Keratinocyte (primary cell): ENCODE results near the gene SAFB. TPM values are rescaled to one million over a fixed set of nuclear protein-coding genes. Genes with fewer than 3 reads are reported as not detected.

Source experiments
- DNase-seq: peaks from one replicate; pipeline ENCODE4 v3.0.0-alpha.2; 2011; ENCODE audit warnings: low read depth, missing footprints, low spot score
- FAIRE-seq: peaks from 2 replicates; lab custom pipeline; 2011; peaks lifted over from hg19 to GRCh38; lab: Jason Lieb, UNC
- H2AFZ ChIP-seq: 2 replicates; pipeline ENCODE4 v1.6.0; 2012; ENCODE audit warnings: low read length, control low read depth, inconsistent platforms; ENCODE audit not compliant: control insufficient read depth
- H3K27ac ChIP-seq: 2 replicates; pipeline ENCODE4 v1.5.1; 2011; ENCODE audit warnings: low read length; ENCODE audit not compliant: control insufficient read depth, insufficient read depth
- H3K27me3 ChIP-seq: 3 replicates; pipeline ENCODE4 v1.6.0; 2011; ENCODE audit warnings: low read length; ENCODE audit not compliant: control insufficient read depth, insufficient read depth; ENCODE audit errors: extremely low read depth
- H3K36me3 ChIP-seq, 2 experiments: 2 replicates in 1 of 2; 3 replicates in 1 of 2; pipeline ENCODE4 v1.5.1; 2011; ENCODE audit warnings: low read length in 2 of 2, mild to moderate bottlenecking in 1 of 2; ENCODE audit not compliant: control insufficient read depth in 2 of 2, insufficient read depth in 2 of 2; ENCODE audit errors: extremely low read depth in 1 of 2
- H3K4me1 ChIP-seq: 3 replicates; pipeline ENCODE4 v1.5.1; 2011; ENCODE audit warnings: low read length; ENCODE audit not compliant: control insufficient read depth, insufficient read depth; ENCODE audit errors: extremely low read depth
- H3K4me2 ChIP-seq: 3 replicates; pipeline ENCODE4 v1.6.0; 2011; ENCODE audit warnings: low read depth, low read length; ENCODE audit not compliant: control insufficient read depth, insufficient read depth; ENCODE audit errors: extremely low read depth
- H3K4me3 ChIP-seq, 3 experiments: fragments of 200-600 bp in 1 of 3; sonication (generic) in 1 of 3; 2 replicates in 2 of 3; 3 replicates in 1 of 3; pipeline ENCODE4 v1.5.1; 2011 to 2016; ENCODE audit warnings: low read length in 3 of 3, mild to moderate bottlenecking in 3 of 3, control low read depth in 2 of 3, inconsistent platforms in 1 of 3, low read depth in 1 of 3, mixed read lengths in 1 of 3, mixed run types in 1 of 3, moderate library complexity in 1 of 3; ENCODE audit not compliant: control insufficient read depth in 2 of 3, insufficient read depth in 2 of 3; ENCODE audit errors: extremely low read depth in 1 of 3
- H3K79me2 ChIP-seq: 2 replicates; pipeline ENCODE4 v1.6.0; 2012; ENCODE audit warnings: low read length; ENCODE audit not compliant: control insufficient read depth, insufficient read depth
- H3K9ac ChIP-seq: 3 replicates; pipeline ENCODE4 v1.6.0; 2011; ENCODE audit warnings: low read length; ENCODE audit not compliant: control insufficient read depth, insufficient read depth; ENCODE audit errors: extremely low read depth
- H3K9me1 ChIP-seq: 3 replicates; pipeline ENCODE4 v1.6.0; 2011; ENCODE audit warnings: low read length; ENCODE audit not compliant: control insufficient read depth, insufficient read depth; ENCODE audit errors: extremely low read depth
- H3K9me3 ChIP-seq: 2 replicates; pipeline ENCODE4 v1.5.1; 2012; ENCODE audit warnings: low read depth, low read length; ENCODE audit not compliant: control insufficient read depth
- H4K20me1 ChIP-seq: 3 replicates; pipeline ENCODE4 v1.6.0; 2011; ENCODE audit warnings: low read length; ENCODE audit not compliant: control insufficient read depth, insufficient read depth; ENCODE audit errors: extremely low read depth
- CTCF ChIP-seq, 3 experiments: IDR thresholded peaks in 1 of 3; conservative IDR thresholded peaks in 1 of 3; optimal IDR thresholded peaks in 1 of 3; 2 replicates in 2 of 3; 3 replicates in 1 of 3; pipeline versions ENCODE3 to v1.5.1; 2011; ENCODE audit warnings: low read length in 3 of 3, mild to moderate bottlenecking in 3 of 3, moderate library complexity in 2 of 3, control low read depth in 1 of 3, inconsistent platforms in 1 of 3; ENCODE audit not compliant: insufficient read depth in 2 of 3; ENCODE audit errors: extremely low read depth in 1 of 3
- EZH2 ChIP-seq: IDR thresholded peaks from one replicate; pipeline ENCODE4 v1.6.1; 2012; ENCODE audit warnings: inconsistent platforms, mild to moderate bottlenecking, low read length, moderate library complexity
- dilution Hi-C: fragments of 300-500 bp; cut with MboI; formaldehyde crosslinking; loops from one replicate; pipeline ENCODE4 v1.7.0; 2020; ENCODE audit warnings: low sequenced_read_pairs; ENCODE audit not compliant: extremely low pct_ligation_motif_present
- polyA plus RNA-seq, 5 experiments: library from polyadenylated mRNA; depleted of rRNA in 3 of 5; stranded (reverse) in 3 of 5; stranded (forward) in 1 of 5; unstranded in 1 of 5; fragments of >200 nt; gene quantifications; 1 replicate in 1 of 5; 2 replicates in 3 of 5; 3 replicates in 1 of 5; pipeline versions ENCODE4 v1.2.1 to v1.2.3, GENCODE V29; 2011 to 2012; ENCODE audit warnings: missing spikeins in 2 of 5, low read depth in 1 of 5, low replicate concordance in 1 of 5

SAFB gene
- polyA plus RNA-seq, 1 donor (not counting 4 experiments of a cell fraction or from before 2014, with no cell fraction given), result 34.0 TPM

GRCh38 chr19:5694956-5695648 lies 72.2 kb downstream of the SAFB start:
- H3K9ac ChIP-seq, result no peak overlapping the region
- dilution Hi-C loops, result no loop called here
- peaks cover 14 to 64% of the 10 kb centered on the region in 2 experiments for H3K36me3 ChIP-seq
- no peak for DNase-seq
- no peaks in the 10 kb centered on the region for H3K27me3 ChIP-seq
- no peaks in the 10 kb centered on the region for H3K9me3 ChIP-seq
- no peak overlapping the region for H3K4me2 ChIP-seq
- no peak overlapping the region for H3K27ac ChIP-seq
- no peak overlapping the region for H3K4me3 ChIP-seq
- peaks cover 52% of the 10 kb centered on the region for H3K79me2 ChIP-seq
- H2AFZ ChIP-seq, result no peak overlapping the region
- TF ChIP-seq CTCF (optimal IDR thresholded peaks at IDR 0.05 in 1 of 3, IDR thresholded peaks at IDR 0.05 in 1 of 3, conservative IDR thresholded peaks at IDR 0.05 in 1 of 3; ENCODE audit: extremely low read depth in 1 of 3, insufficient read depth in 2 of 3, low read length in 3 of 3), result no peak
- TF ChIP-seq EZH2, result no peak
- H4K20me1 ChIP-seq, result peaks cover 47% of the 10 kb centered on the region
- H3K4me1 ChIP-seq, result peaks cover 7% of the 10 kb centered on the region
- no peak for FAIRE-seq
- no peaks in the 10 kb centered on the region for H3K9me1 ChIP-seq

GRCh38 chr19:5695649-5696195 lies 72.8 kb downstream of the SAFB start:
- FAIRE-seq (no peak), DNase-seq (no peak)
- peaks cover 7% of the 10 kb centered on the region for H3K4me1 ChIP-seq
- H3K9me3 ChIP-seq, result no peaks in the 10 kb centered on the region
- dilution Hi-C loops, result no loop called here
- H3K27ac ChIP-seq, result no peak overlapping the region
- H3K79me2 ChIP-seq, result peaks cover 46% of the 10 kb centered on the region
- H4K20me1 ChIP-seq, result peaks cover 47% of the 10 kb centered on the region
- no peaks in the 10 kb centered on the region for H3K27me3 ChIP-seq
- no peak for TF ChIP-seq EZH2
- no peak for TF ChIP-seq CTCF (optimal IDR thresholded peaks at IDR 0.05 in 1 of 3, IDR thresholded peaks at IDR 0.05 in 1 of 3, conservative IDR thresholded peaks at IDR 0.05 in 1 of 3; ENCODE audit: extremely low read depth in 1 of 3, insufficient read depth in 2 of 3, low read length in 3 of 3)
- peaks cover 16 to 64% of the 10 kb centered on the region in 2 experiments for H3K36me3 ChIP-seq
- no peak overlapping the region for H3K4me2 ChIP-seq
- H3K4me3 ChIP-seq, result no peak overlapping the region
- H3K9ac ChIP-seq, result no peak overlapping the region
- H3K9me1 ChIP-seq, result no peaks in the 10 kb centered on the region
- H2AFZ ChIP-seq, result no peak overlapping the region
